ENCODE results near the gene NOS3.

Gene NOS3

GRCh38 chr7:150949564-150949963 is 41.3 kb upstream of the NOS3 start:
- no peaks in the 10 kb centered on the region for H3K9me3 Mint-ChIP-seq
- no peaks in the 10 kb centered on the region for H3K36me3 Mint-ChIP-seq (ENCODE audit: low read depth)
- peaks cover 7% of the 10 kb centered on the region for H3K27me3 Mint-ChIP-seq
- no peaks in the 10 kb centered on the region for H3K4me1 Mint-ChIP-seq (ENCODE audit: low read depth)
- H3K4me3 Mint-ChIP-seq, result no peak overlapping the region
- H3K27ac Mint-ChIP-seq, result no peak overlapping the region

- peaks cover 7% of the 10 kb centered on the region for H3K27me3 Mint-ChIP-seq
These were observed 40.8 kb upstream of the NOS3 start for GRCh38 chr7:150949971-150950491.

GRCh38 chr7:150950496-150951180 is 40.2 kb upstream of the NOS3 start:
- Mint-ChIP-seq H3K4me1 (ENCODE audit: low read depth) (no peaks in the 10 kb centered on the region), H3K36me3 (ENCODE audit: low read depth) (no peaks in the 10 kb centered on the region), H3K4me3 (no peak overlapping the region), H3K27ac (no peak overlapping the region), H3K9me3 (no peaks in the 10 kb centered on the region), H3K27me3 (peaks cover 7% of the 10 kb centered on the region)

More at GRCh38 chr7:150949971-150950491, 40.8 kb upstream of the NOS3 start:
- H3K4me3 Mint-ChIP-seq, result no peak overlapping the region
- no peaks in the 10 kb centered on the region for H3K36me3 Mint-ChIP-seq (ENCODE audit: low read depth)
- no peaks in the 10 kb centered on the region for H3K4me1 Mint-ChIP-seq (ENCODE audit: low read depth)
- H3K27ac Mint-ChIP-seq, result no peak overlapping the region
- H3K9me3 Mint-ChIP-seq, result no peaks in the 10 kb centered on the region

- H3K36me3 Mint-ChIP-seq (ENCODE audit: low read depth), result no peaks in the 10 kb centered on the region
- peaks cover 11% of the 10 kb centered on the region for H3K27me3 Mint-ChIP-seq
- no peak overlapping the region for H3K27ac Mint-ChIP-seq
- H3K4me3 Mint-ChIP-seq, result no peak overlapping the region
- no peaks in the 10 kb centered on the region for H3K9me3 Mint-ChIP-seq
- H3K4me1 Mint-ChIP-seq (ENCODE audit: low read depth), result no peaks in the 10 kb centered on the region
These were observed 39.7 kb upstream of the NOS3 start for GRCh38 chr7:150951181-150951520.

- H3K9me3 Mint-ChIP-seq, result no peaks in the 10 kb centered on the region
- H3K27me3 Mint-ChIP-seq, result peaks cover 10% of the 10 kb centered on the region
- H3K27ac Mint-ChIP-seq, result no peak overlapping the region
These were observed 39.3 kb upstream of the NOS3 start for GRCh38 chr7:150951521-150951920.

GRCh38 chr7:150952331-150953050 is 38.3 kb upstream of the NOS3 start:
- no peak overlapping the region for H3K4me3 Mint-ChIP-seq

More at GRCh38 chr7:150951521-150951920, 39.3 kb upstream of the NOS3 start:
- Mint-ChIP-seq H3K36me3 (ENCODE audit: low read depth) (no peaks in the 10 kb centered on the region), H3K4me3 (no peak overlapping the region), H3K4me1 (ENCODE audit: low read depth) (no peaks in the 10 kb centered on the region)

GRCh38 chr7:150953061-150953997 is 37.5 kb upstream of the NOS3 start:
- H3K27ac Mint-ChIP-seq, result no peak overlapping the region
- no peaks in the 10 kb centered on the region for H3K9me3 Mint-ChIP-seq
- H3K4me3 Mint-ChIP-seq, result no peak overlapping the region
- H3K4me1 Mint-ChIP-seq (ENCODE audit: low read depth), result peaks cover under 1% of the 10 kb centered on the region
- H3K36me3 Mint-ChIP-seq (ENCODE audit: low read depth), result no peaks in the 10 kb centered on the region
- H3K27me3 Mint-ChIP-seq, result peaks cover 21% of the 10 kb centered on the region

More at GRCh38 chr7:150952331-150953050, 38.3 kb upstream of the NOS3 start:
- Mint-ChIP-seq H3K27me3 (peaks cover 17% of the 10 kb centered on the region), H3K27ac (no peak overlapping the region), H3K4me1 (ENCODE audit: low read depth) (no peaks in the 10 kb centered on the region), H3K36me3 (ENCODE audit: low read depth) (no peaks in the 10 kb centered on the region), H3K9me3 (no peaks in the 10 kb centered on the region)

GRCh38 chr7:150954201-150954985 is 36.4 kb upstream of the NOS3 start:
- Mint-ChIP-seq H3K4me1 (ENCODE audit: low read depth) (peaks cover 7% of the 10 kb centered on the region), H3K9me3 (no peaks in the 10 kb centered on the region), H3K36me3 (ENCODE audit: low read depth) (no peaks in the 10 kb centered on the region), H3K4me3 (no peak overlapping the region), H3K27me3 (peaks cover 25% of the 10 kb centered on the region), H3K27ac (no peak overlapping the region)

GRCh38 chr7:150954986-150955518 is 35.8 kb upstream of the NOS3 start:
- H3K4me1 Mint-ChIP-seq (ENCODE audit: low read depth), result peaks cover 7% of the 10 kb centered on the region
- H3K4me3 Mint-ChIP-seq, result no peak overlapping the region

GRCh38 chr7:150955519-150956394 is 35.1 kb upstream of the NOS3 start:
- H3K27ac Mint-ChIP-seq, result no peak overlapping the region
- H3K9me3 Mint-ChIP-seq, result no peaks in the 10 kb centered on the region
- peaks cover 7% of the 10 kb centered on the region for H3K4me1 Mint-ChIP-seq (ENCODE audit: low read depth)
- H3K36me3 Mint-ChIP-seq (ENCODE audit: low read depth), result no peaks in the 10 kb centered on the region
- H3K4me3 Mint-ChIP-seq, result no peak overlapping the region
- peaks cover 37% of the 10 kb centered on the region for H3K27me3 Mint-ChIP-seq

More at GRCh38 chr7:150954986-150955518, 35.8 kb upstream of the NOS3 start:
- Mint-ChIP-seq H3K36me3 (ENCODE audit: low read depth) (no peaks in the 10 kb centered on the region), H3K27me3 (peaks cover 32% of the 10 kb centered on the region), H3K27ac (no peak overlapping the region), H3K9me3 (no peaks in the 10 kb centered on the region)

- peaks cover 7% of the 10 kb centered on the region for H3K4me1 Mint-ChIP-seq (ENCODE audit: low read depth)
- H3K27ac Mint-ChIP-seq, result no peak overlapping the region
- no peak overlapping the region for H3K4me3 Mint-ChIP-seq
- peaks cover 37% of the 10 kb centered on the region for H3K27me3 Mint-ChIP-seq
- no peaks in the 10 kb centered on the region for H3K36me3 Mint-ChIP-seq (ENCODE audit: low read depth)
- no peaks in the 10 kb centered on the region for H3K9me3 Mint-ChIP-seq
These were observed 34.3 kb upstream of the NOS3 start for GRCh38 chr7:150956395-150957132.

GRCh38 chr7:150957133-150958020 is 33.4 kb upstream of the NOS3 start:
- H3K27ac Mint-ChIP-seq, result no peak overlapping the region
- no peak overlapping the region for H3K4me3 Mint-ChIP-seq
- H3K4me1 Mint-ChIP-seq (ENCODE audit: low read depth), result peaks cover 7% of the 10 kb centered on the region
- H3K36me3 Mint-ChIP-seq (ENCODE audit: low read depth), result no peaks in the 10 kb centered on the region
- no peaks in the 10 kb centered on the region for H3K9me3 Mint-ChIP-seq
- peaks cover 39% of the 10 kb centered on the region for H3K27me3 Mint-ChIP-seq

Measured in stimulated activated naive CD8-positive, alpha-beta T cell treated with anti-CD3 and anti-CD28 coated beads, Interleukin-15, Interleukin-2, amounts not matched to agents 100 ng/mL and 50 ng/mL, for 24 hours (primary cell).